ENCODE data around the gene LRRC4B. TPM values are rescaled to one million over a fixed set of nuclear protein-coding genes. Genes with fewer than 3 reads are reported as not detected.

Gene LRRC4B
- total RNA-seq, 1 donor from 2014 or later = not detected

DNA sequence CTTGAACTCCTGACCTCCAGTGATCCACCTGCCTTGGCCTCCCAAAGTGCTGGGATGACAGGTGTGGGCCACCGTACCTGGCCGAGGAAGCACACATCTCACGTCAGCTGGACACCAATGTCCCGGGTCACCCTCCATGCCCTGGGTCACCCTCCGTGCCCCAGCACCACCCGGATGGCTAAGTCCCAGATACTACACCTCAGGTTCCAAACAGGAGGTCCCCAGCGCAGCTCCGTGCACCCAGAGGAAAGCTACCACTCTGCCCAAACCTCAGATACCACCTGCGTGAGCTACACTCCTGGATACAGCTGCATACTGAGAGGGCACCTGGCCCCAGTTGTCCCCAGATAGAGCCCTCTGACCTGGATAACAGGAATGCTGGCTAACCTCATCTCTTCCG is 14.0 kb downstream of the LRRC4B start:
- no peak for DNase-seq (ENCODE audit: extremely low read depth, low read depth, low spot score)

DNA sequence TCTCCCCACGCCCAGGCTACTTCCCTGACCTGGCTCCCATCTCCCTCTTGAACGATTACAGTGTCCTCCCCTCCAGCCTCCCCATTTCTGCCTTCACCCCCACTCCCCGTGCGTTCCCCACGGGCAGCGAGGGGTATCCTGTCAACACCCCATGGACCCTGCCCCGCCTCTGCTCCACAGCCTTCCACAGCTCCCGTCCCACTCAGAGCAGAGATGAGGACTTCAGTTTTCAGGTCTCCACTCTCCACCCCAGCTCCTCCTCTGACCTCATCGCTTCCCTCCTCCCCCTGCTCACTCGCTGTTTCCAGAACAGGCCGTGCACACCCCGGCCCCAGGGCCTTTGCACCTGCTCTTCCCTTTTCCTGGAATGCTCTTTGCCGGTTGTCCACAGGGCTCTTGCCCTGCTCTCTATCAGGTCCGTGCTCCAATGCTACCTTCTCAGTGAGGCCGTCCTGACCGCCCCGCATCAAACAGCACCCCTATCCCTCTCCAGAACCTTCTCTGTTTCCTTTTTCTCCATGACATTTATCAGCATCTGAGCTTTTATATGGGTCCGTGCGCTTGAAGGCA is 15.0 kb downstream of the LRRC4B start:
- no peak for DNase-seq (ENCODE audit: extremely low read depth, low read depth, low spot score)

DNA sequence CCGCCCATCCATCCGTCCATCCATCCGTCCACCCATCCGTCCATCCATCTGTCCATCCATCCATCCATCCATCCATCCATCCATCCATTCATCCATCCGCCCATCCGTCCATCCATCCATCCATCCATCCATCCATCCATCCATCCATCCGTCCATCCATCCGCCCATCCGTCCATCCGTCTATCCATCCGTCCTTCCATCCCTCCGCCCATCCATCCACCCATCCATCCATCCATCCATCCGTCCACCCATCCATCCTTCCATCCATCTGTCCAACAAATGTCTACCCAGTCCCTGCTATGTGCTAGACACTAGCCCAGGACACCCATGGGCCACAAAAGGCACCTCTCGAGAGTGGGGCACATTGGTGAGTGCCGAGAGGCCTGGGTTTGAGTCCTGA is 15.7 kb downstream of the LRRC4B start:
- no peak for DNase-seq (ENCODE audit: extremely low read depth, low read depth, low spot score)

DNA sequence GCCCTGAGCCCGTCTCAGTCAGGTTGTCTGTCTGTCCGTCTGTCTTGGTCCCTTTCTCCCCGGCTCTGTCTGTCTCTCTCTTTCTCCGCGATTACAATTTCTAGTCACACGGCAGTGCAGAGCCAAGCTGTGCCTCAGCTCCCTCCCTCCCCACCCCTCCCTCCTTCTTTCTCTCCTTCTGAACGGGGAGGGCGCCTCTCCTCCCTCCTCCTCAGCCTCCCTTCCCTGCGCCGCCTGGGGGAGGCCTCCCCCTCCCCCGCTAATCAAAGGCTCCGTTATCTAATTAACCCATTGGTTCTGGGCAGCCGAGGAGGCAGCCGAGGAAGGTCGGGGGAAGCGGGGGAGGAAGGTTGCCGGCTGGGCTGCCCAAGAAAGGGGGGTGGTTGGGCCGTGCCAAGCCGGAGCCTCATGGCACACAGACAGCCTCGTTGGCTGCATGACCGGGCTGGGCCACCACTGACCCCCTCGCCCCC is 16.5 kb downstream of the LRRC4B start:
- no peak for DNase-seq (ENCODE audit: extremely low read depth, low read depth, low spot score)

DNA sequence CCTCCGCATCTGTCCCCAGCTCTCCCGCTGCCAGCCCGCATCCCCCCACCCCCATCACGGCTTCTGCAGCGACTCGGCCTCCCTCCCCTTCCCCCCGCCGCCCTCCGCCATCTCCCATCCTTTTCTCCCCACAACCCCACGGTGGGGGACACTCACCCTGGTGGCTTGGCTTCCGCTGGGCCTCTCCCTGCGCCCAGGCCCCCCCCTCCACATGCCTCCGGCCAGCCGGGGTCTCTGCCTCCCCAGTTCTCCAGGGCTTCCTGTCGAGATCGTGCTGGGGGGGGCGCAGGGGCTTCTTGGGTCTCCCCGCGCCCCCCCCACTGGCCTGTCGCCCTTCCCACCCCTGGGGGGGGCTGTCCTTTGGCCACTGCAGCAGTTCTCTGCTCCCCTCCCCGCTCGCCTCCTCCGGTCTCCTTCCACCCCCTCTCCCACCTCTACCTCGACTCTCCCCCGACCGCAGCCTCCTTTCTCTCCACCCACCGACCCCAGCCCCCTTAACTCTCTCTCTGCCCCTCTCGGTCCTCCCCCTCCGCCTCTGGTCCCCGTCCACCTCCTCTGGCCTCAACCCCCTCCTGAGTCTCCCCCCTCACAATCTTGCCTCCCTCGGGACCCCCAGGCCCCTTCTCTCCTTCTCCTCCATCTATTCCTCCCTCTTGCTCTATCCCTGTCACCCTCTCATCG is 17.1 kb downstream of the LRRC4B start:
- DNase-seq (ENCODE audit: extremely low read depth, low read depth, low spot score) = no peak

DNA sequence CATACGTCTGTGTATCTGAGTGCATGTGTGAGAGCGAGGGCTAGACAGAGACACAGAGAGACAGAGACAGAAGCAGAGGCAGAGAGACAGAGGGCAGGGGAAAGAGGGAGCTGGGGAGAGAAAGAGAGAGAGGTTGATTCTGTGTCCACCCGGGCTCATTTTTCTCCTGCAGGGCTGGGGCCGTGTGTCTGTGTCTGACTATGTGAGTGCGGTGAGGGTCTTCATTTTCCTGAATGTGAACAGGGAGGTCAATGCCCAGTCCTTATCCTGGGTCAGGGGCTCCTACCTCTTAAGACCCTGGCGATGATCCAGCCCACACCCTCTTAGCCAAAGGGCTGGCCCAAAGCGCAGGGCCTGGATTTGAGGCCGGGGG is 17.7 kb downstream of the LRRC4B start:
- no peak for DNase-seq (ENCODE audit: extremely low read depth, low read depth, low spot score)

DNA sequence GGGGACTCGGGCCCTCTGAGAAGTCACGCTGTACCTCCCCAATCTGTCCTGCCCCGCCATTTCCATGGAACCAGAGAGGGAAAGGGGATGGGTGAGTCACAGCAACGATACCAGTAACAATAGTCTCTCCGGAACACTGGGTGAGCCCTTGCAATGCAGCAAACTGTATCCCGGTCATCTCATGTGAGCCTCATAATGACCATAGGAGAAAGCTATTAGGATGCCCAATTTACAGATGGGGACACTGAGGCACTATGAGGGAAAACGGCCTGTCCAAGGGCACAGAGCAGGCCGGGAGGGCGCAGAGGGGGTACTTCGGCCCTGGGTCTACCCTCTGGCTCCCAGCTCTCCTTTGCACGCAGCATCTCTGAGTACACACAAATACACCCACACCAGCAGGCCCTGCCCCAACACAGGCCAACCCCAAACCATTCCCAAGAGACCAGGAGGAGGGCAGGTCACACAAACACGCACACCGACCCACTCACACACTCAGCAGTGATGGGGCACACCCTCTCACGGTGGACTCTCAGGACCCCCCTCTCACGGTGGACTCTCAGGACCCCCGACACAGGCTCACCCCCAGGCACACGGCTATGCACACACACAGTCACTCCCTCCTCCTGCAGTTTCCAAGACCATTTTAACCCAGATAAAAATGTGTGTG is 18.2 kb downstream of the LRRC4B start:
- no peak for DNase-seq (ENCODE audit: extremely low read depth, low read depth, low spot score)

DNA sequence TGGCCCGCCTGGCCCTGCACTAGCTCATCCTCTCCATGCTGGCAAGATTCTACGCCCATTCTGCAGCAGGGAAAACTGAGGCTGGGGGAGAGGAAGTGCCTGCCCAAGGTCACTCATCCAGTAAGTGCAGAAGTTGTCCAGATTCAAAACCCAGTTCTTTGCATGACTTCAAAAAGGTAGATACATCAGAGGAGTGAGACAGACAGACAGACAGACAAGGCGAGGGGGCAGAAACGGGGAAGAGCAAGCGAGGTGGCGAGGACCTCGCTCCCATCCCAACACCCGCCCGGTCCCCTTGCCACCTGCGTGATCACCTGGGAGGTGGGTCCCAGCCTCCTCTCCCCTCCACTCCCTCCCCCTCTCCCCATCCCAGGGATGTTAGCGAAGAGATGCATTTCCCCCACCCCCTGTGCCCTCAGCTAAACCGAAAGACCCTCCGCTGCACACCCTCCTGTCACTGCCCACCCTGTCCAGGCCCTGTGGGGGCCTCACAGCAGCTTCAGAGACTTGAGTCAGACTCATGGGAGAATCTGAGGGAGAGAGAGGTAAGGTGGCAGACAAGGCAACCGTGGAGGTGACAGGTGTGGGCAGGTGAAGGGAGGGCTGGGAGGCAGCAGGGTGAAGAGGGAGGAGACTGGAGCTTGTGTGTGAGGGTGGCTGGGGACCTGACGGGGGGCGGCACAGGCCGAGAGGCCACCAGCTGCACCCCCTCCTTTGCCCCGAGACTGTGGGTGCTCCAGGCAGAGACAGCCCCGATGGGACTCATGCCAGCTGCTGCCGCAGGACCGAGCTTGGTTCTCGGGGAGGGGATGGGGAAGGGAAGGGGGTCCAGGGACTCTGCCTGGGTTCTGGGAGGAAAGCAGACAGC is 18.9 kb downstream of the LRRC4B start:
- no peak for DNase-seq (ENCODE audit: extremely low read depth, low read depth, low spot score)

DNA sequence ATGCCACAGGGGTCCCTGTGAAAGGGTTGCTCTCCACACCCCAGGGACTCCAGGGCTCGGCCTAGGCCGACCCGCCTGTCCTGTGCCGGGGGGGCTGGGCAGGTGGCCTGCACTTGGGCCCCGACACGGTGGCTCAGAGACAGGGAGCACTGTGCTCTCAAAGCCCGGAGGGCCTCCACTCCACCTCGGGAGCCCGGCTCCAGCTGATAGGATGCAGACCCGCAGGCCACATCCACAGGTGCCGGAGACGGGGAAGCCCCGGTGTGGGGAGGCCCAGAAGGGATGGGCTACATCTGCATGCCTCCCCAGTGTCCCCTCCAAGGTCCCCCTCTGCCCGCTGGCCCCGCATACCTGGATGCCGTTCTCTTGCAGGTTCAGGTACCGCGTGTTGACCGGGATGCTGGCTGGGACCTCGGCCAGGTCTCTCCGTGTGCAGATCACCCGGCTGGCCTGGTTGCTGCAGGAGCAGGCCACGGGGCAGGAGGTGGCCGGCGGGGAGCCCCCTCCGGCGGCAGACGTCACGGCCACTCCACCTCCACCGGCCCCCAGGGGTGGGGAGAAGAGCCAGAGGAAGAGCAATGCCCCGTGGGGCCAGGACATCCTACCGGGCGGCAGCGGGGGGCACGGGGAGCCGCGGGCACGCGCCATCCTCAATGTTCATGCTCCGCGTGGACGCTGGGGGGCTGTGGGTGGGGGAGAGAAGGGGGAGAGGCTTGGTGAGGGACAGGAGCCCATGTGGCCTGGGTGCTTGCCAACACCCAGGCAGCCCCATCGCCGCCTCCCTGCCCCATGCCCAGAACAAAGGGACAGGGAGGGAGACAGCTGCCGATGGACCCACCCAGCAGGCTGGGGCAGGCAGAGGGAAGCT is 19.8 kb downstream of the LRRC4B start:
- DNase-seq (ENCODE audit: extremely low read depth, low read depth, low spot score) = no peak

DNA sequence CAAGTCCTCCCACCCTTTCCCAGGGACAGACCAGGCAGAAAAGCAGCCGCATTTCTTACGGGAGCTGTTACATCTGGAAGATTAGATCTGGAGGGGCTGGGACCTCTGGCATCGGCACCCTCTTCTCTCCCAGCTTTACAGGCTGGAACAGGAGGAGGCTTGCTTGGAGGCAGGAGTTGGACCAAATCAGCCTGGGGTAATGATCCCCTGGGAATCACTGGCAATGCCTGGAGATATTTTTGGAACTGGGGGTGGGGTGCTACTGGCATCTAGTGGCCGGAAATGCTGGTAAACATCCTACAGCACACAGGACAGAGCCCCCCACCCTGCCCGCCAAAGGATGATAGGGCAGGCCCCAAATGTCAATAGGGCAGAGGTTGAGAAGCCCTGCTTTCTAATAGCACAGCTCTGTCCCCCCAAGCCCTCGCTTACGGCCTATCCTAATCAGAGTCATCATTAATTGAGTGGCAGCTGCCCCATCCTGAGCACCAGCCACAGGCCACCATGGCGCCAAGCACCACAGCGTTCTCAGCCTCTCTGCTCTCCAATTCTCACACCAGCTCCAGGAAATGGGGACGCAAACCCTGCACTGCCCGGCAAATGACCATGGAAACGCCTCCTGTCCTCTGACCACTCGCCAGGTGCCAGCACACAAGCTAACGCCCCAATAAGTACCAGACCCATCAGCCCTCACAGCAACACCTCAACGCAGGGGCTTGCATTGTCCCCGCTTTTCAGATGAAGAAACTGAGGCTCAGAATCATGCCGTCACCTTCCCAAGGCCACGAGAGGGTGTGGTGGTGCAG is 20.6 kb downstream of the LRRC4B start:
- no peak for DNase-seq (ENCODE audit: extremely low read depth, low read depth, low spot score)

DNA sequence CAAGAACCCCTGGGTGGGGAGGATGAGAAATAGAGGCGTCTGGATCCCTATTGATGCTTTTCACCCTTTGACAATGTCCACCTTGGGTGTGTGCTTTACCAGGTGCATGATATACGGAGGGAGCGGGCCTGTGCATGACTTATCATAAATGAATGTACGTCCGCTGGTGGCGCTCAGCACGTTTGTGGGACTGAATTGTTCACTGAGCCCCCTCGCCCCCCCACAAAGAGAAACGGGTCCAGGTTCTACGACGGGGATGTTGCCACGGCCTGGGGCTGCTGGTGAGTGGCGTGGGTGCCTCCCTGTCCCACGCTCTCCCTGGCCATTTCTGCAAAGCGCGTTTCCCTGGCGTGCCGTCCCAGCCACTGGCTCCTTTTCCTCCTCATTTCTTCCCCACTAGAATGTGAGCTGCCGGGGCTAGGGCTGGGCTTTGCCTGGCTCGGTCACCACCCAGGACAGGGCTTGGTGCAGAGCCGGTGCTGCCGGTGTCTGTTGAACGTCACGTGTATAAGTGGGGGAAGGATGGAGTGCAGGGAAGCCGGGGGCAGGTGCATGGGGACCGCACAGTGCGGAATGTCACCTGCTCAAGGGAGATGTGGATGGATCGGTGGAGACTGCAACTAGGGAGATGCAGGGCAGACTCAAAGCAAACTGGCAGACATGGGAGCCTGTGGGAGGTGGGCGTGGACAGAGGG is 21.6 kb downstream of the LRRC4B start:
- DNase-seq (ENCODE audit: extremely low read depth, low read depth, low spot score) = no peak

DNA sequence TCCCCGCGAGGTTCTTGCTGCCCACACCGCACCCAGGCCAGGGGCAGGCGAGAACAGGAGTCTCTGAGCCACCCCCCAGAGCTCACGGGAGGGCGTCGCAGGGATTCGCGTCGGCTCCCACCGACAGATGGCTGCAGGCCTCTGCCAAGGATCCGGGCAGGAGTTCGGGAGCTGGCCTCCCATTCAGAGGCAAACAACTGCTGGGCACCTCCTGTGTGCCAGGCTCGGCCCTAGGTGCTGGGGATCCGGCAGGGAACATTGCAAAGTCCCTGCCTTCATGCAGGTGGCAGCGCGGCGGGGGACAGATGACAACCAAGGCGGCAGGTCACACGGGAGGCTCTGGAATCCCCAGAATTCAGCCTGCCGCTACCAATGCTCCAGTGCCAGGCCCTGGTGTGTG is 25.3 kb downstream of the LRRC4B start:
- DNase-seq (ENCODE audit: extremely low read depth, low read depth, low spot score) = no peak

DNA sequence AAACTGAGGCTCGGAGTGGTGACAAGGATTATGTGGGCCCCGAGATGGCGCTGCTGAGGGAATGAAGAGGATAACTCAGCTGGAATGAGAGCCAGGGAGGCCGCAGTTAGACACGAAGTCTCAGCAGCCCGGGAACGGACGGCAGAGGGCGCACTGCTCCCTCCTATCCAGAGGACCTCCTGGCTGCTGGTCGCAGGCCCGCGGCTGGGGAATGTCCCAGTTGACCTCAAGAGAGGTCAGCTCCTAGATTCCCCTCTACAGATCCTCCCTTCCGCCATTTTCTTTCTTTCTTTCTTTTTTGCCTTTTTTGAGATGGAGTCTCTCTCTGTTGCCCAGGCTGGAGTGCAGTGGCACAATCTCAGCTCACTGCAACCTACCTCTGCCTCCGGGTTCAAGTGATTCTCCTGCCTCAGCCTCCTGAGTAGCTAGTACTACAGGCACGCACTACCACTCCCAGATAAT is 30.4 kb downstream of the LRRC4B start:
- peak; percentile 52 for DNase-seq (ENCODE audit: extremely low read depth, low read depth, low spot score)

DNA sequence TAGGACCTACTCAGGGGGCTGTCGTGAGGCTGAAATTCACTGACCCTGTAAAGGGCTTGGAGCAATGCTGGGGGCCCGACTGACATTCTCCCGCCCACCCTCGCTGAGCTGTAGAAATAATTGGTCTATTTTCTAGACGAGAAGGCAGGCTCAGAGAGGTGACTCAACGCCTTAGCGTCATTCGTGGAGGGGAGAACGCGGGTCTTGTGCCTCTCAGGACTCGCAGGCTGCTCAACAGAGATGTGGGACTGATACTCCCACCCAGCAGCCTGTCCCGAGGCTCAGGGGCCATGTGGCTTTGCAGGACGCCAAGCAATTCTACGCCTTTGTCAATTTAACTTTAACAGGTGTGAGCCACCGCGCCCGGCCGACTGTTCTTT is 30.9 kb downstream of the LRRC4B start:
- no peak for DNase-seq (ENCODE audit: extremely low read depth, low read depth, low spot score)

DNA sequence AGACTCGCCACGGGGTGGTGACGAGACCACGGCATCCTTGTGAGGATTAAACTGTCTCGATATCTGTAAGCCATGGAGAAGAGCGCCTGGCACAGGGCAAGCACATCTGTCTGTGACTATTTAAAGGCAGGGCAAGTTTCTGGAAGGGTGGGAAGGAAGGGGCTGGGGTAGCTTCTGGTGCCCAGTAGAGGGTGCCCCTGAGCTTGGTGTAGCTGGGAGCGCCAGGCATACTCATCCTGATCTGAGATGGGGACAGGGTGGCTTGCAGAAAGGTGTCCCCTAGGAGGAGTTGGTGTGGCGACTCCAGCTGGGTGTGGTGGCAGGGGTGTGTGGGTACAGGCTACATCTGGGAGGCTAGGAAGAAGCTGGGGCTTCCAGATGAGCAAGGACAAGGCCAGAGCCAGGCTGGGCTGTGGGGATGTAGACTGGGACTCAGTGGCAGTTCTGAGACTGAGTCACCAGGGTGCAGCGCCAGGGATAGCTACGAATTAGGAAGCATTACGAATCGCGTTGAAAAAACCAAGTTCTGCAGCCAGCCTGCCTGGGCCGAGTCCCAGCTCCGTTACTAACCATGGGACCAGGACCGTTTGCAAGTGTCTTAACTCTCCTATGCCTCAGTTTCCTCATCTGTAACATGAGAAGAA is 31.5 kb downstream of the LRRC4B start:
- DNase-seq (ENCODE audit: extremely low read depth, low read depth, low spot score) = no peak

DNA sequence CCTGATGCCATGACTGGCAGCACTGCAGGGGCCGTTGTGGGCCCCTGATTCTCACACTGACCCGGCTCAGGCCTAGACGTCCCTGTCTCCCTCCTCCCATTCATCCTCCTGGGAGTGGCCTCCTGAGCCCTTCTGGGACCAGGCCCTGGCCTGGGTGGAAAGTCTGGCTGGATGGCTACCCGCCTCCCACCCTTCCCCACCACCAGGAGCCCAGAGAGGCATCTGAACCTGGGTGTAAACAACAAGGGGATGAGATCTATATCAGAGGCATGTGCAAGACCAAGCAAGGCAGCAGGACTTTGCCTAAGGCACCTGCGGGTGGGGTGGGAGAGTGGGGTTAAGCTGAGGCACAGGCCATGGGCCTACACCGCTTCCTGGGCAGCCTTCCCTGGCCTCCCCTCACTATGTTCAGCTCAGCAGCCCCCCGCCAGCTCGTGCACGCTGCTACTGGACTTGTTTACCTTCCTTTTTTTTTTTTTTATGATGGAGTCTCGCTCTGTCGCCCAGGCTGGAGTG is 32.5 kb downstream of the LRRC4B start:
- no peak for DNase-seq (ENCODE audit: extremely low read depth, low read depth, low spot score)

DNA sequence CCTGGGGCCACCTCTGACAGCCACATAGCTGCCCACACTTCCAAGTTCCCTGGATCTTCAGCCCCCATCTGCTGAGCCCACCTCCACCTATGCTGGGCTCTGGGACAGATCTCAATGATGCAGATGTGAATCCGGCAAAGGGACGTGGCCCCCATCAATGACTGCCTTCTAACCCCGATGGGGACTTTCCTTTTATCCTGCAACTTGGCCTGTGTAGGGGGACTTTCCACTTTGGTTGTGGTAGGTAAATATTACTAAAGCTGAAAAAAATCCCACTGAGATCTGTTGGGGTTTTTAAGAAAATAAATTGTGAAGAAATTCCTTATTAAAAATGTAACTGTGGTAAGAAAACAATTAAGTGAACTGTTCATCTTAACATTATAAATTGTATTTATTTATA is 33.8 kb downstream of the LRRC4B start:
- DNase-seq (ENCODE audit: extremely low read depth, low read depth, low spot score) = no peak

DNA sequence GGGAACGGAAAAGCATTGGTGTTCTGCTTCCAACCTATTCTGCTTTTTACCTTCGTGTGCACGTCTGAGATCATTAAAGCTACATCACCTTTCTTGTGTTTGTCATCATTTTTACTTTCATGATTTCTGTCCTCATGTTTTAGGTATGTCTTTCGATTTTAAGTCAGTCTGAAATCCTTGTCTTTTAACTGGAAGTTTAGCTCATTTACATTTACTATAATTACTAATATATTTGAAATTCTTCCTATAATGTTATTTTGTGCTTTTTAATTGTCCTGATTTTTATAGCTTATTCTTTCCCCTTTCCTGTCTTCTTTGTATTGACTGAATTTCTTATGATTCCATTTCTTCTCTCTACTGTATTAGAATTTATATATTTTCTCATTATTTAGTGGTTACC is 35.3 kb downstream of the LRRC4B start:
- no peak for DNase-seq (ENCODE audit: extremely low read depth, low read depth, low spot score)

Data from glomerular endothelial cell (primary cell).